Suprapubic skin (tissue), 4 donors: ENCODE results near the gene RPS3. TPM values are rescaled to one million over a fixed set of nuclear protein-coding genes. Genes with fewer than 3 reads are reported as not detected.

Source experiments
- DNase-seq, 2 donors: peaks; one replicate each; pipeline ENCODE4 v3.0.0-alpha.2; 2019; ENCODE audit warnings: low spot score in 2 of 2
- H3K27ac ChIP-seq: fragments of 200-600 bp; sonication (generic); one replicate; pipeline ENCODE4 v1.5.1; 2019
- H3K27me3 ChIP-seq: fragments of 200-600 bp; sonication (generic); one replicate; pipeline ENCODE4 v1.5.1; 2019
- H3K36me3 ChIP-seq: fragments of 200-600 bp; sonication (generic); one replicate; pipeline ENCODE4 v1.5.1; 2019
- H3K4me1 ChIP-seq: fragments of 200-600 bp; sonication (generic); one replicate; pipeline ENCODE4 v1.5.1; 2019
- H3K4me3 ChIP-seq: fragments of 200-600 bp; sonication (generic); one replicate; pipeline ENCODE4 v1.5.1; 2019; ENCODE audit warnings: mild to moderate bottlenecking
- H3K9me3 ChIP-seq: fragments of 200-600 bp; sonication (generic); one replicate; pipeline ENCODE4 v1.5.1; 2019
- CTCF ChIP-seq, 2 donors: fragments of 200-600 bp in 1 of 2; fragments of 450-650 bp in 1 of 2; sonication (generic) in 1 of 2; IDR thresholded peaks; one replicate each; pipeline ENCODE4 v1.5.1; 2016 to 2019; ENCODE audit warnings: antibody characterized with exemption in 2 of 2, mild to moderate bottlenecking in 1 of 2, moderate library complexity in 1 of 2
- EP300 ChIP-seq: sonication (generic); formaldehyde crosslinking; IDR thresholded peaks from one replicate; pipeline ENCODE4 v1.6.1; 2017; ENCODE audit warnings: antibody characterized with exemption
- POLR2A ChIP-seq, 2 donors: fragments of 450-650 bp; IDR thresholded peaks; one replicate each; pipeline ENCODE4 v1.6.1; 2017; ENCODE audit warnings: antibody characterized with exemption in 2 of 2, mild to moderate bottlenecking in 2 of 2, moderate library complexity in 2 of 2
- POLR2AphosphoS5 ChIP-seq, 3 donors: sonication (generic); formaldehyde crosslinking; IDR thresholded peaks; one replicate each; pipeline ENCODE4 v1.6.1; 2017; ENCODE audit warnings: antibody characterized with exemption in 3 of 3
- WGBS: methylation state at CpG from one replicate; pipeline ENCODE4 v1.1.5; 2018; 5-methylcytosine and 5-hydroxymethylcytosine counted together
- total RNA-seq, 4 donors: library from RNA; depleted of rRNA; stranded (reverse); fragments of >200 nt; gene quantifications; one replicate each; pipeline ENCODE4 v1.1.0, GENCODE V29; 2016

RPS3 gene
- total RNA-seq, 4 donors from 2014 or later: 851 to 2,162 (median 1,899) TPM

GRCh38 chr11:75430714-75431532 is 31.6 kb downstream of the RPS3 start:
- H3K9me3 ChIP-seq: no peaks in the 10 kb centered on the region
- peaks cover 36% of the 10 kb centered on the region for H3K27me3 ChIP-seq
- H3K27ac ChIP-seq: no peak overlapping the region
- no peak for TF ChIP-seq POLR2AphosphoS5 (IDR thresholded peaks at IDR 0.05)
- no peak for TF ChIP-seq POLR2A (IDR thresholded peaks at IDR 0.05)
- TF ChIP-seq EP300: no peak
- TF ChIP-seq CTCF (IDR thresholded peaks at IDR 0.05): no peak
- 32% methylated on average over 25 of the region's 32 CpGs for WGBS
- peak overlapping the region; percentile 46 for H3K4me3 ChIP-seq
- DNase-seq: no peak
- peaks cover 41% of the 10 kb centered on the region for H3K4me1 ChIP-seq
- no peaks in the 10 kb centered on the region for H3K36me3 ChIP-seq

DNA sequence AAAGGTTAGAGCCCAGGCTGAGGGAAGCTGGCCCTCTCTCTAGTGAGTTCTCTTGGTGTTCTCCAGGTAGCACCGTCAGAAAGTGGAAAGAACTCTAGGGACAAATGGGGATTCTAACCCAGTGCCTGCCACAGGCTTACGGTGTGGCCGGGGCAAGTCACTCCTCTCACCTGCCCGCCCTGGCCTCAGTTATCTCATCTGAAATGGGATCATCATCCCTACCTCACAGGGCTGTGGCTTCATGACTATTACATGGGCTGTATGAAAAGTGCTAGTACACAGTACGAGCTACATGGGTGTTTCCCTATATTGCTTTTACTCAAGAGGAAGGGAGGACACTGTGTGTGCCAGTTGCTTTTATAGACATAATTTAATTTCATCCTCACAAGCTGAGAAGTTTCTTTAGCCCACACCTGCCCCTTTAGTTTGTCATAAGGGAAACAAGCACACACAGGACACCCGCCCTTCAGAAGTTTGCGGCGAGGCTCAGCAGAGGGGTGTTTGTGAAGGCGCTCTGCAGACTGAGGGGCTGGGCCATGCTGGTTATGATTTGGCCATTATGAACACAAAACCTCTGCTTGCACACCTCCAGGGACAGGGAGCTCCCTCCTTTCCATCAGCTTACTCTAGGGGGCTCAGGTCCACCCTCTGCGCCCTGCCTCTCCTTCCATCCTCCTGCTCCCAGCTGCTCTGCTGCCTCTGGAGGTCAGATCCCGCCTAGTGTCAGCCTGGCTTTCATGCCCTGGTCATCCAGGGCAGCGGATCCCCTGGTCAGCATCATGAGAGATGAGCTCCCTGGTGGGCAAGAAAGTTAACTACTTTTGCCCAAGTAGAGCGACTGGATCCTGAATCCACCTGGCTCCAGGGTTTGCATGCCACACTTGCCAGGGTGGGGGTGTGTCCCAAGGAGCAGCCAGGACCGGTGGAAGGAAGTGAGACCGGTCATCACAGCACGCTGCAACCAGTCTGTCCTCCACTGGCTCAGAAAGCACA is 32.5 kb downstream of the RPS3 start:
- Histone ChIP-seq H3K27me3 (peaks cover 36% of the 10 kb centered on the region), H3K36me3 (no peaks in the 10 kb centered on the region), H3K9me3 (no peaks in the 10 kb centered on the region), H3K4me3 (no peak overlapping the region), H3K4me1 (peaks cover 41% of the 10 kb centered on the region), H3K27ac (no peak overlapping the region)
- DNase-seq: no peak
- 49% methylated on average over 8 of the region's 16 CpGs for WGBS
- TF ChIP-seq EP300 (no peak), POLR2AphosphoS5 (IDR thresholded peaks at IDR 0.05) (no peak), CTCF (IDR thresholded peaks at IDR 0.05) (no peak), POLR2A (IDR thresholded peaks at IDR 0.05) (no peak)

DNA sequence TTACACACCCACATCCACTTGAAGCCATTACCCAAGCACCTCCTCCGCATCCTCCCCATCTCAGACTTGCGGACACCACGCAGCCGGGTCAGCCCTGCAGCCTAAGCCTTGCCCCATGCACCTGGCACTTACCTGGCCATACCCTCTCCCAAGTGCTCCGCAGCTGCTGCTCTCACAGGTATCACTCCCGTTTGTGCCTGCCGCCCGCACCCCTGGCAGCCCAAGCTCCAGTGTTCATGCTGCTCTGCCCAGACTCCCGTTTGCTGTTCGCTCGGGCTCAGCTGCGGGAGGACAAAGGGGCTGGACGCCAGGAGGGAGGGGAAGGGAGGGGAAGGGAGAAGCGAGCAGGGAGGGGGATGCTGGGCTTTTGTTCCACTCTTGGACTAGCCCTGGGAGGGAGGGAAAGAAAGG is 33.6 kb downstream of the RPS3 start, which contains the start of gene KLHL35:
Gene KLHL35, minus strand, starts transcription at position 293 of the 411 bp plus-strand sequence. CDS start 2,574 bp downstream, outside the sequence.
- H3K4me1 ChIP-seq: peaks cover 41% of the 10 kb centered on the region

GRCh38 chr11:75433443-75433842 is 34.1 kb downstream of the RPS3 start:
- H3K27me3 ChIP-seq: peaks cover 35% of the 10 kb centered on the region
- peaks cover 39% of the 10 kb centered on the region for H3K4me1 ChIP-seq
- no peaks in the 10 kb centered on the region for H3K36me3 ChIP-seq
- TF ChIP-seq POLR2AphosphoS5 (IDR thresholded peaks at IDR 0.05) (no peak), POLR2A (IDR thresholded peaks at IDR 0.05) (no peak), EP300 (no peak), CTCF (IDR thresholded peaks at IDR 0.05) (no peak)
- WGBS: 83% methylated on average over 6 of the region's 6 CpGs
- H3K9me3 ChIP-seq: no peaks in the 10 kb centered on the region
- no peak overlapping the region for H3K4me3 ChIP-seq
- DNase-seq: no peak
- no peak overlapping the region for H3K27ac ChIP-seq

More for the DNA sequence above, 33.6 kb downstream of the RPS3 start, which contains the start of gene KLHL35:
- Histone ChIP-seq H3K27ac (no peak within 1 kb of the TSS), H3K27me3 (peaks cover 36% of the 10 kb centered on the region), H3K36me3 (no peaks in the 10 kb centered on the region), H3K4me3 (no peak within 1 kb of the TSS), H3K9me3 (no peaks in the 10 kb centered on the region)
- TF ChIP-seq POLR2AphosphoS5 (IDR thresholded peaks at IDR 0.05): no peak
- TF ChIP-seq EP300: no peak
- TF ChIP-seq CTCF (IDR thresholded peaks at IDR 0.05): no peak
- no peak for TF ChIP-seq POLR2A (IDR thresholded peaks at IDR 0.05)
- WGBS: 32% methylated on average over 14 of the region's 14 CpGs
- DNase-seq: no peak
